NCI-H748 (cell line): ENCODE results near the gene ZBTB21.
A peak's percentile ranks its signal among the peaks of the same experiment; 100 is the strongest.

Source experiments
- DNase-seq: peaks from one replicate; lab custom pipeline; 2025; ENCODE audit not compliant: unreplicated experiment; lab: John Stamatoyannopoulos, UW

ZBTB21 gene

GRCh38 chr21:42009831-42010506 lies at the start of gene ZBTB21:
Gene ZBTB21 (minus strand): TSS chr21:42010360. CDS start chr21:41994095, 16,265 bp downstream.
- peak; percentile 97 for DNase-seq

- no peak for DNase-seq
Measured at GRCh38 chr21:42059721-42060120, 49.6 kb upstream of the ZBTB21 start.

GRCh38 chr21:42059141-42059540 lies 49.0 kb upstream of the ZBTB21 start:
- DNase-seq = no peak

GRCh38 chr21:42058631-42059111 lies 48.5 kb upstream of the ZBTB21 start:
- DNase-seq = no peak

GRCh38 chr21:42057851-42058437 lies 47.8 kb upstream of the ZBTB21 start:
- DNase-seq = peak; percentile 50

- peak; percentile 98 for DNase-seq
Measured at GRCh38 chr21:42056996-42057689, 47.0 kb upstream of the ZBTB21 start.

GRCh38 chr21:42056468-42056867 lies 46.3 kb upstream of the ZBTB21 start:
- peak; percentile 70 for DNase-seq

GRCh38 chr21:42055425-42055824 lies 45.3 kb upstream of the ZBTB21 start:
- no peak for DNase-seq

GRCh38 chr21:42051788-42052187 lies 41.6 kb upstream of the ZBTB21 start:
- DNase-seq = no peak

- no peak for DNase-seq
Measured at GRCh38 chr21:42049578-42050430, 39.6 kb upstream of the ZBTB21 start.

GRCh38 chr21:42048870-42049577 lies 38.9 kb upstream of the ZBTB21 start:
- no peak for DNase-seq

GRCh38 chr21:42047821-42048613 lies 37.9 kb upstream of the ZBTB21 start:
- no peak for DNase-seq

GRCh38 chr21:42044871-42045495 lies 34.8 kb upstream of the ZBTB21 start:
- no peak for DNase-seq

GRCh38 chr21:42043961-42044360 lies 33.8 kb upstream of the ZBTB21 start:
- DNase-seq = no peak

GRCh38 chr21:42043201-42043895 lies 33.2 kb upstream of the ZBTB21 start:
- DNase-seq = no peak

GRCh38 chr21:42042651-42043050 lies 32.5 kb upstream of the ZBTB21 start:
- DNase-seq = peak; percentile 61

GRCh38 chr21:42041711-42042110 lies 31.6 kb upstream of the ZBTB21 start:
- no peak for DNase-seq

- no peak for DNase-seq
Measured at GRCh38 chr21:42041246-42041645, 31.1 kb upstream of the ZBTB21 start.
